GM21390 (cell line): ENCODE results near the gene SLC15A2.
"Not testable (repeated sequence)": the region's sequence is repeated elsewhere in the genome, so short reads cannot be mapped to it uniquely, and the experiment has no call there.

Experiments used
- ATAC-seq: cut with Tn5 transposase; IDR thresholded peaks from one replicate; pipeline ENCODE4 v1.9.1; 2021; ENCODE audit not compliant: unreplicated experiment

SLC15A2 gene

GRCh38 chr3:121894301-121894990, at the start of gene SLC15A2:
Gene SLC15A2 (plus strand): TSS chr3:121894401. CDS start chr3:121894477, 76 bp downstream.
- ATAC-seq, result no peak

- ATAC-seq, result no peak
These were observed 49.3 kb upstream of the SLC15A2 start for GRCh38 chr3:121844892-121845291.

GRCh38 chr3:121852256-121852655, 41.9 kb upstream of the SLC15A2 start:
- no peak for ATAC-seq

GRCh38 chr3:121855555-121855954, 38.6 kb upstream of the SLC15A2 start:
- ATAC-seq, result no peak

GRCh38 chr3:121857778-121858177, 36.4 kb upstream of the SLC15A2 start:
- ATAC-seq, result not testable (repeated sequence)

- ATAC-seq, result not testable (repeated sequence)
These were observed 31.0 kb upstream of the SLC15A2 start for GRCh38 chr3:121863247-121863646.

- ATAC-seq, result no peak
These were observed 30.4 kb upstream of the SLC15A2 start for GRCh38 chr3:121863801-121864200.

- no peak for ATAC-seq
These were observed 24.5 kb upstream of the SLC15A2 start for GRCh38 chr3:121869736-121870135.

- no peak for ATAC-seq
These were observed 23.5 kb upstream of the SLC15A2 start for GRCh38 chr3:121870717-121871116.

GRCh38 chr3:121871430-121871829, 22.8 kb upstream of the SLC15A2 start:
- ATAC-seq, result no peak

- no peak for ATAC-seq
These were observed 15.8 kb upstream of the SLC15A2 start for GRCh38 chr3:121878411-121878810.

GRCh38 chr3:121883507-121883906, 10.7 kb upstream of the SLC15A2 start:
- no peak for ATAC-seq

GRCh38 chr3:121885386-121885785, 8.8 kb upstream of the SLC15A2 start:
- no peak for ATAC-seq

- ATAC-seq, result no peak
These were observed 920 bp downstream of the SLC15A2 start for GRCh38 chr3:121895121-121895520.

- ATAC-seq, result no peak
These were observed 1.5 kb downstream of the SLC15A2 start for GRCh38 chr3:121895736-121896135.

- ATAC-seq, result no peak
These were observed 2.6 kb downstream of the SLC15A2 start for GRCh38 chr3:121896823-121897222.

- no peak for ATAC-seq
These were observed 3.1 kb downstream of the SLC15A2 start for GRCh38 chr3:121897296-121897695.

- ATAC-seq, result no peak
These were observed 19.2 kb downstream of the SLC15A2 start for GRCh38 chr3:121913305-121913990.

GRCh38 chr3:121914081-121914998, 20.1 kb downstream of the SLC15A2 start:
- no peak for ATAC-seq

- ATAC-seq, result no peak
These were observed 22.0 kb downstream of the SLC15A2 start for GRCh38 chr3:121916189-121916588.

- ATAC-seq, result no peak
These were observed 24.7 kb downstream of the SLC15A2 start for GRCh38 chr3:121918779-121919483.
